ENCODE data around the gene TMTC4. TPM values are rescaled to one million over a fixed set of nuclear protein-coding genes. Genes with fewer than 3 reads are reported as not detected.

TMTC4 gene
- total RNA-seq, 6 donors from 2014 or later: 11.4 to 17.8 (median 14.5) TPM

GRCh38 chr13:100636004-100636403, 38.6 kb downstream of the TMTC4 start:
- Histone ChIP-seq H3K9me3 (no peaks in the 10 kb centered on the region), H3K4me3 (no peak overlapping the region), H3K36me3 (peaks cover 0 to 55% (median 26%) of the 10 kb centered on the region in 4 donors), H3K27ac (no peak overlapping the region), H3K27me3 (no peaks in the 10 kb centered on the region), H3K4me1 (no peaks in the 10 kb centered on the region)
- no peak for TF ChIP-seq CTCF (IDR thresholded peaks at IDR 0.05)
- TF ChIP-seq POLR2A (IDR thresholded peaks at IDR 0.05): no peak
- no peak for TF ChIP-seq EP300 (IDR thresholded peaks at IDR 0.05)
- no peak for TF ChIP-seq POLR2AphosphoS5 (IDR thresholded peaks at IDR 0.05)
- ATAC-seq (ENCODE audit: low FRiP score in 2 of 2): no peak
- DNase-seq: no peak
- 94 to 96% methylated on average over 7 of the region's 7 CpGs for WGBS, 2 donors

- no peak for TF ChIP-seq CTCF (IDR thresholded peaks at IDR 0.05)
- TF ChIP-seq EP300 (IDR thresholded peaks at IDR 0.05): no peak
- TF ChIP-seq POLR2AphosphoS5 (IDR thresholded peaks at IDR 0.05): no peak
- TF ChIP-seq POLR2A (IDR thresholded peaks at IDR 0.05): no peak
- no peak overlapping the region for H3K27ac ChIP-seq
- 88 to 94% methylated on average over 12 of the region's 12 CpGs for WGBS, 2 donors
- no peaks in the 10 kb centered on the region for H3K27me3 ChIP-seq
- H3K4me3 ChIP-seq: no peak overlapping the region
- no peaks in the 10 kb centered on the region for H3K4me1 ChIP-seq
- peaks cover 0 to 59% (median 26%) of the 10 kb centered on the region in 4 donors for H3K36me3 ChIP-seq
- DNase-seq (no peak), ATAC-seq (ENCODE audit: low FRiP score in 2 of 2) (no peak)
- no peaks in the 10 kb centered on the region for H3K9me3 ChIP-seq
Observed at GRCh38 chr13:100634696-100635095, 39.9 kb downstream of the TMTC4 start.

GRCh38 chr13:100633461-100633860, 41.1 kb downstream of the TMTC4 start:
- no peak for DNase-seq
- WGBS, 2 donors: 45 to 83% methylated on average over 2 of the region's 2 CpGs
- peaks cover 0 to 64% (median 27%) of the 10 kb centered on the region in 4 donors for H3K36me3 ChIP-seq

GRCh38 chr13:100630555-100630954, 44.0 kb downstream of the TMTC4 start:
- WGBS, 2 donors: 86 to 87% methylated on average over 8 of the region's 8 CpGs
- Histone ChIP-seq H3K36me3 (peaks cover 0 to 61% (median 17%) of the 10 kb centered on the region in 4 donors), H3K4me1 (no peaks in the 10 kb centered on the region), H3K27ac (no peak overlapping the region), H3K9me3 (no peaks in the 10 kb centered on the region), H3K27me3 (no peaks in the 10 kb centered on the region), H3K4me3 (no peak overlapping the region)
- no peak for DNase-seq
- no peak for ATAC-seq (ENCODE audit: low FRiP score in 2 of 2)
- TF ChIP-seq POLR2AphosphoS5 (IDR thresholded peaks at IDR 0.05): no peak
- no peak for TF ChIP-seq POLR2A (IDR thresholded peaks at IDR 0.05)
- no peak for TF ChIP-seq CTCF (IDR thresholded peaks at IDR 0.05)
- no peak for TF ChIP-seq EP300 (IDR thresholded peaks at IDR 0.05)

More at GRCh38 chr13:100633461-100633860, 41.1 kb downstream of the TMTC4 start:
- TF ChIP-seq CTCF (IDR thresholded peaks at IDR 0.05) (no peak), POLR2AphosphoS5 (IDR thresholded peaks at IDR 0.05) (no peak), POLR2A (IDR thresholded peaks at IDR 0.05) (no peak), EP300 (IDR thresholded peaks at IDR 0.05) (no peak)
- Histone ChIP-seq H3K27ac (no peak overlapping the region), H3K4me3 (no peak overlapping the region), H3K9me3 (no peaks in the 10 kb centered on the region), H3K4me1 (no peaks in the 10 kb centered on the region), H3K27me3 (no peaks in the 10 kb centered on the region)
- ATAC-seq (ENCODE audit: low FRiP score in 2 of 2): peak; percentile 45 to 50

GRCh38 chr13:100627120-100627519, 47.5 kb downstream of the TMTC4 start:
- Histone ChIP-seq H3K4me3 (no peak overlapping the region), H3K27me3 (no peaks in the 10 kb centered on the region), H3K9me3 (no peaks in the 10 kb centered on the region), H3K4me1 (no peaks in the 10 kb centered on the region), H3K36me3 (peaks cover 0 to 54% (median 16%) of the 10 kb centered on the region in 4 donors), H3K27ac (no peak overlapping the region)
- ATAC-seq (ENCODE audit: low FRiP score in 2 of 2) (peak in 1 of 2 donors; percentile 35), DNase-seq (peak in 1 of 2 donors; percentile 81)
- WGBS, 2 donors: 91 to 95% methylated on average over 15 of the region's 15 CpGs
- TF ChIP-seq POLR2A (IDR thresholded peaks at IDR 0.05) (no peak), EP300 (IDR thresholded peaks at IDR 0.05) (no peak), CTCF (IDR thresholded peaks at IDR 0.05) (no peak), POLR2AphosphoS5 (IDR thresholded peaks at IDR 0.05) (no peak)

Data from upper lobe of left lung (tissue), 6 donors.